ENCODE data around the gene ADTRP. TPM values are rescaled to one million over a fixed set of nuclear protein-coding genes. Genes with fewer than 3 reads are reported as not detected.

Gene ADTRP
- total and polyA plus RNA-seq, 10 of the 15 experiments (the other 5 are each of a cell fraction or from before 2014, with no cell fraction given), result 0.10 to 2.6 (median 2.1) TPM

GRCh38 chr6:11718031-11718430, 60.6 kb downstream of the ADTRP start:
- TF ChIP-seq WRNIP1 (IDR thresholded peaks at IDR 0.05; ENCODE audit: borderline replicate concordance, low read depth, low read length), result no peak
- no peak for TF ChIP-seq SMAD5 (IDR thresholded peaks at IDR 0.05; ENCODE audit: low read depth)
- no peak for TF ChIP-seq NKRF (conservative IDR thresholded peaks at IDR 0.05)
- TF ChIP-seq ZNF384 (IDR thresholded peaks at IDR 0.05; ENCODE audit: borderline replicate concordance, low read depth, low read length), result no peak
- no peak for TF ChIP-seq RAD21 (IDR thresholded peaks at IDR 0.05; ENCODE audit: insufficient read depth, low read depth, low read length)
- TF ChIP-seq GATAD2B (conservative IDR thresholded peaks at IDR 0.05; ENCODE audit: low read depth), result no peak
- no peak for TF ChIP-seq BRCA1 (IDR thresholded peaks at IDR 0.05; ENCODE audit: low read depth, low read length)
- TF ChIP-seq BACH1 (IDR thresholded peaks at IDR 0.05; ENCODE audit: borderline replicate concordance), result no peak
- no peak for TF ChIP-seq TCF12 (IDR thresholded peaks at IDR 0.05; ENCODE audit: low read depth, low read length)
- H3K79me2 ChIP-seq (ENCODE audit: control insufficient read depth, insufficient read depth, low read length), result no peaks in the 10 kb centered on the region
- no peak overlapping the region for H3K4me2 ChIP-seq (ENCODE audit: control insufficient read depth, insufficient read depth)
- POLR2A ChIA-PET, result no interaction called here
- no peak for DNase-seq (ENCODE audit: low read depth, low spot score)
- ATAC-seq, result no peak
- H3K9ac ChIP-seq (ENCODE audit: control insufficient read depth, insufficient read depth, low read length), result no peak overlapping the region
- in situ Hi-C loops (cut with MboI) (loop anchor here (25.0 kb wide), 1 partner anchor 294 kb away; the partner anchor contains the start of gene HIVEP1), intact Hi-C loops (cut with micrococcal nuclease; ENCODE audit: unreplicated experiment) (no loop called here)
- 100% methylated on average over 1 of the region's 1 CpG for WGBS (ENCODE audit: insufficient coverage, insufficient replicate concordance, low lambda C conversion rate, missing lambda C conversion rate)
- no TSS peak for BruUV-seq (replicated peaks)
- no peak overlapping the region for H3K27ac ChIP-seq (ENCODE audit: control insufficient read depth, insufficient read depth)
- no peaks in the 10 kb centered on the region for H4K20me1 ChIP-seq (ENCODE audit: control insufficient read depth, insufficient read depth)
- H3K9me3 ChIP-seq (replicated peaks; ENCODE audit: control insufficient read depth, insufficient read depth, low read length), result peaks cover 2% of the 10 kb centered on the region; the same call in 2 of the 3 replicates
- no peak for FAIRE-seq
- H3K4me3 ChIP-seq, result no peak overlapping the region
- H3K36me3 ChIP-seq (ENCODE audit: control insufficient read depth in 2 of 2, insufficient read depth in 2 of 2, low read length in 1 of 2), result no peaks in the 10 kb centered on the region
- no peak overlapping the region for H2AFZ ChIP-seq (ENCODE audit: control insufficient read depth, low read depth, low read length)
- H3K27me3 ChIP-seq (replicated peaks in 1 of 2; ENCODE audit: control insufficient read depth in 2 of 2, insufficient read depth in 2 of 2, low read length in 1 of 2), result no peaks in the 10 kb centered on the region
- peaks cover 24% of the 10 kb centered on the region for H3K4me1 ChIP-seq (ENCODE audit: control insufficient read depth, insufficient read depth, low read length)
- RAD21 ChIA-PET (ENCODE audit: unreplicated experiment), result no interaction called here
- CTCF ChIA-PET, result interaction anchor here (1.0 to 1.2 kb wide), 3 partner anchors 19 to 358 kb away, joined by 3 read pairs; no protein-coding TSS in a partner anchor
- SMC1A ChIA-PET (ENCODE audit: uncharacterized antibody, unreplicated experiment), result interaction anchor here (1.2 to 1.6 kb wide), 4 partner anchors 14 to 292 kb away, joined by 3 to 6 read pairs (median 4); no protein-coding TSS in a partner anchor
